ENCODE results near the gene NUMBL. TPM values are rescaled to one million over a fixed set of nuclear protein-coding genes. Genes with fewer than 3 reads are reported as not detected.

The NUMBL gene
- total RNA-seq, 1 experiment from 2014 or later, result 14.5 TPM

GRCh38 chr19:40617961-40618360 lies 72.5 kb downstream of the NUMBL start:
- Histone ChIP-seq H3K79me2 (ENCODE audit: low read length) (no peaks in the 10 kb centered on the region), H3F3A (ENCODE audit: low read length, unreplicated experiment) (no peaks in the 10 kb centered on the region), H3K4me3 (ENCODE audit: low read length) (no peak overlapping the region), H2AFZ (ENCODE audit: low read length) (no peak overlapping the region), H3K9me3 (ENCODE audit: low read length) (no peaks in the 10 kb centered on the region), H4K20me1 (ENCODE audit: low read length) (no peaks in the 10 kb centered on the region), H3K9ac (ENCODE audit: low read length) (no peak overlapping the region), H3K4me1 (ENCODE audit: insufficient read depth, low read length) (peaks cover 5% of the 10 kb centered on the region), H3K36me3 (ENCODE audit: low read depth, low read length) (no peaks in the 10 kb centered on the region), H3K27me3 (ENCODE audit: low read length) (no peaks in the 10 kb centered on the region), H3K4me2 (ENCODE audit: low read length) (no peak overlapping the region), H3K9me2 (replicated peaks; ENCODE audit: low read length) (no peaks in the 10 kb centered on the region), H3K27ac (ENCODE audit: low read length) (no peak overlapping the region)
- no peak for ATAC-seq
- TF ChIP-seq CTCF (conservative IDR thresholded peaks at IDR 0.05; ENCODE audit: low read depth, low read length) (no peak), EZH2phosphoT487 (IDR thresholded peaks at IDR 0.05; ENCODE audit: borderline replicate concordance, low read length) (no peak), EZH2 (IDR thresholded peaks at IDR 0.05; ENCODE audit: low read length, unreplicated experiment) (no peak)
- intact Hi-C loops (cut with micrococcal nuclease), result no loop called here
- BruUV-seq (replicated peaks), result no TSS peak
- ChIA-PET POLR2A (ENCODE audit: unreplicated experiment) (interaction anchor here (0.6 kb wide), 2 partner anchors 34 to 123 kb away, joined by 4 read pairs; no protein-coding TSS in a partner anchor), CTCF (no interaction called here)
- DNase-seq, result no peak

GRCh38 chr19:40616941-40617340 lies 73.5 kb downstream of the NUMBL start:
- no peak for DNase-seq
- H3K9me2 ChIP-seq (replicated peaks; ENCODE audit: low read length), result no peaks in the 10 kb centered on the region
- H3K79me2 ChIP-seq (ENCODE audit: low read length), result no peaks in the 10 kb centered on the region
- no TSS peak for BruUV-seq (replicated peaks)
- CTCF ChIA-PET, result no interaction called here
- no peak overlapping the region for H2AFZ ChIP-seq (ENCODE audit: low read length)
- no peak overlapping the region for H3K4me3 ChIP-seq (ENCODE audit: low read length)
- H3F3A ChIP-seq (ENCODE audit: low read length, unreplicated experiment), result no peaks in the 10 kb centered on the region
- POLR2A ChIA-PET (ENCODE audit: unreplicated experiment), result no interaction called here
- intact Hi-C loops (cut with micrococcal nuclease), result no loop called here
- H3K27ac ChIP-seq (ENCODE audit: low read length), result no peak overlapping the region
- H3K4me1 ChIP-seq (ENCODE audit: insufficient read depth, low read length), result peaks cover 5% of the 10 kb centered on the region
- TF ChIP-seq EZH2 (IDR thresholded peaks at IDR 0.05; ENCODE audit: low read length, unreplicated experiment), result no peak
- no peak for TF ChIP-seq CTCF (conservative IDR thresholded peaks at IDR 0.05; ENCODE audit: low read depth, low read length)
- no peak for TF ChIP-seq EZH2phosphoT487 (IDR thresholded peaks at IDR 0.05; ENCODE audit: borderline replicate concordance, low read length)
- no peaks in the 10 kb centered on the region for H3K27me3 ChIP-seq (ENCODE audit: low read length)
- no peaks in the 10 kb centered on the region for H3K9me3 ChIP-seq (ENCODE audit: low read length)
- H3K9ac ChIP-seq (ENCODE audit: low read length), result no peak overlapping the region
- no peak overlapping the region for H3K4me2 ChIP-seq (ENCODE audit: low read length)
- H3K36me3 ChIP-seq (ENCODE audit: low read depth, low read length), result no peaks in the 10 kb centered on the region
- no peaks in the 10 kb centered on the region for H4K20me1 ChIP-seq (ENCODE audit: low read length)
- no peak for ATAC-seq

- ATAC-seq (no peak), DNase-seq (no peak)
- Histone ChIP-seq H3K4me2 (ENCODE audit: low read length) (no peak overlapping the region), H3K4me3 (ENCODE audit: low read length) (no peak overlapping the region), H3K36me3 (ENCODE audit: low read depth, low read length) (no peaks in the 10 kb centered on the region), H4K20me1 (ENCODE audit: low read length) (no peaks in the 10 kb centered on the region), H3K9me3 (ENCODE audit: low read length) (no peaks in the 10 kb centered on the region), H3F3A (ENCODE audit: low read length, unreplicated experiment) (no peaks in the 10 kb centered on the region), H3K27ac (ENCODE audit: low read length) (no peak overlapping the region), H3K9me2 (replicated peaks; ENCODE audit: low read length) (no peaks in the 10 kb centered on the region), H2AFZ (ENCODE audit: low read length) (no peak overlapping the region), H3K4me1 (ENCODE audit: insufficient read depth, low read length) (peaks cover 9% of the 10 kb centered on the region), H3K79me2 (ENCODE audit: low read length) (no peaks in the 10 kb centered on the region), H3K27me3 (ENCODE audit: low read length) (no peaks in the 10 kb centered on the region), H3K9ac (ENCODE audit: low read length) (no peak overlapping the region)
- ChIA-PET POLR2A (ENCODE audit: unreplicated experiment) (no interaction called here), CTCF (no interaction called here)
- no peak for TF ChIP-seq CTCF (conservative IDR thresholded peaks at IDR 0.05; ENCODE audit: low read depth, low read length)
- no peak for TF ChIP-seq EZH2 (IDR thresholded peaks at IDR 0.05; ENCODE audit: low read length, unreplicated experiment)
- no peak for TF ChIP-seq EZH2phosphoT487 (IDR thresholded peaks at IDR 0.05; ENCODE audit: borderline replicate concordance, low read length)
- BruUV-seq (replicated peaks), result no TSS peak
- intact Hi-C loops (cut with micrococcal nuclease), result no loop called here
These were observed 74.3 kb downstream of the NUMBL start for GRCh38 chr19:40616178-40616577.

Other genes starting within 250 kb of the NUMBL start
- 7.9 and 12.9 TPM in 2 replicates for gene SERTAD3, start 246.3 kb downstream of the NUMBL start, total RNA-seq (2014; rRNA removed)
- 196 and 246 TPM in 2 replicates for gene BLVRB, start 224.9 kb downstream of the NUMBL start, total RNA-seq (2014; rRNA removed)
- 0.81 and 1.9 TPM in 2 replicates for gene SPTBN4, start 223.7 kb downstream of the NUMBL start, total RNA-seq (2014; rRNA removed)
- gene SHKBP1, start 113.8 kb downstream of the NUMBL start, total RNA-seq (2014; rRNA removed), result 43.0 and 63.2 TPM in 2 replicates
- gene LTBP4, start 89.3 kb downstream of the NUMBL start, total RNA-seq (2014; rRNA removed), result 8.9 and 16.7 TPM in 2 replicates
- 17.2 and 19.5 TPM in 2 replicates for gene COQ8B, start 26.2 kb upstream of the NUMBL start, total RNA-seq (2014; rRNA removed)
- gene ITPKC, start 26.5 kb upstream of the NUMBL start, total RNA-seq (2014; rRNA removed), result 28.4 and 44.2 TPM in 2 replicates
- 0.40 and 0.86 TPM in 2 replicates for gene ACTMAP, start 59.8 kb upstream of the NUMBL start, total RNA-seq (2014; rRNA removed)
- 207 and 243 TPM in 2 replicates for gene SNRPA, start 60.6 kb upstream of the NUMBL start, total RNA-seq (2014; rRNA removed)
- gene MIA, start 84.9 kb upstream of the NUMBL start, total RNA-seq (2014; rRNA removed), result 1.4 TPM in 1 of 2 replicates, not detected in the other
- gene RAB4B, start 87.6 kb upstream of the NUMBL start, total RNA-seq (2014; rRNA removed), result 7.4 and 13.9 TPM in 2 replicates
- 36.6 and 58.9 TPM in 2 replicates for gene EGLN2, start 108.5 kb upstream of the NUMBL start, total RNA-seq (2014; rRNA removed)
- not detected in 2 replicates for gene CYP2A6, start 159.8 kb upstream of the NUMBL start, total RNA-seq (2014; rRNA removed)
- gene CYP2A7, start 191.6 kb upstream of the NUMBL start, total RNA-seq (2014; rRNA removed), result not detected in 2 replicates

Measured in PC-3 (cell line).